GM12891 (cell line): ENCODE measurements around the gene DLST.

Experiments
- POLR2A ChIP-seq: IDR thresholded peaks from 2 replicates; pipeline ENCODE4 v1.6.1; 2011; ENCODE audit warnings: low read depth, low read length, control low read depth
- POLR2AphosphoS5 ChIP-seq: IDR thresholded peaks from 2 replicates; pipeline ENCODE4 v1.6.1; 2011; ENCODE audit warnings: low read depth, low read length, control low read depth
- POU2F2 ChIP-seq: IDR thresholded peaks from 2 replicates; pipeline ENCODE4 v1.6.1; 2011; ENCODE audit warnings: low read depth, mild to moderate bottlenecking, control low read depth, low read length, moderate library complexity
- SPI1 ChIP-seq: IDR thresholded peaks from 2 replicates; pipeline ENCODE4 v1.6.1; 2011; ENCODE audit warnings: low read depth, low read length, control low read depth
- TAF1 ChIP-seq: IDR thresholded peaks from 2 replicates; pipeline ENCODE4 v1.6.1; 2011; ENCODE audit warnings: low read depth, low read length, control low read depth

DNA sequence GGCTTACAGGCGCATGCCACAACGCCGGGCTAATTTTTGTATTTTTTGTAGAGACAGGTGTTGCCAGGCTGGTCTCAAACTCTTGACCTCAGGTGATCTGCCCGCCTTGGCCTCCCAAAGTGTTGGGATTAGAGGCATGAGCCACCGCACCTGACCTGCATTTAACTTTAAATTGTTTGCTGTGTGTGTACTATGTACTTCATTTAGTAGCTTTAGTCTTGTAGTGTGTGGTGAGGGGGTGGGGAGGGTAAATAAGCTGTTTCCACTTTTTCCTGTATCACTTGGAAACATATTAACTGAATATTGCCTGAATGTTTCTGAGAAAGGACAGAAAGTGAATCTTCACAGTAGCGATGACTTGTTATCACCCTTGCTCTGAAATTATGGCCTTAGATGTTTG is 8.5 kb downstream of the DLST start:
- TF ChIP-seq POLR2AphosphoS5 (no peak), POLR2A (no peak), TAF1 (no peak), POU2F2 (no peak), SPI1 (no peak)
